ENCODE data around the gene KCNQ5.

DNA sequence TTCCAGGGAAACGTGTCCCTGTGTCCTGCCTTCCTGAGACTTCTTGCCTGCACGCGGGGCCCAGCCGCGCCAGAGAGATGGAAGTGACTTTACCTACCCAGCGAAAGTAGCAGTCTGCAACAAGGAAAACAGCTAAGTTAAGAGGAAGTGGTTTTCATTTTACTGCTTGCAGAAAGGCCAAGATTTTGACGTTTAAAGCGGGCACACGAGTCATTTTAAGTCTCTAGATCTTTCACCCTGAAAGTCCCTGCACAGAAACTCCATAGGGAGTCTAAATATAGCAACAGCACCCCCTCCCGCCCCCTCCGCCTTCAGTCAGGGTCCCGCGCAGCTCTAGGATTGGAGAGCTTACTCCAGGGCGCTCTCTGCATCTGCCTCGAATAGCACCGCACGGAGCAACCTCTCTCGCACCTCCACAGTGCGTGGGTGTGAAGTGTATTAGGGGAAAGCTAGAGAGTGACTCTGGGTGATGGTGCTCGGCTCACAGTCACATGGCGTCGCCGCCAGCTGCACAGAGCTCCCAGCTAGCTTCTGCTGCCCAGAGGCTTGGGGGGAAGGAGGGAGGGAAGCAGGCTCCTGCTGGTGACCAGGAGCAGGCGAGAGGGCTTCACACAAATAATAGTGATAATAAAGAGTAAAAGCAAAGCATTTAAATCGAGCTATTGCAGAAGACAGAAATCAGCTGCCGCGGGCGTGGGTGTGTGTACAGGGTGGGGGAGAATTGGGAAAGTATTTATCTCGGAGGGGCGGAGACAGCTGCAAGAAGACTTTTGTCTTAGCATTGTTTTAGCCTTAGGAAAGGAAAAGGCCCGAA lies 1.8 kb upstream of the KCNQ5 start:
- no peak for TF ChIP-seq EZH2phosphoT487 (conservative IDR thresholded peaks at IDR 0.05; ENCODE audit: low read length)
- TF ChIP-seq, protein P1, sequence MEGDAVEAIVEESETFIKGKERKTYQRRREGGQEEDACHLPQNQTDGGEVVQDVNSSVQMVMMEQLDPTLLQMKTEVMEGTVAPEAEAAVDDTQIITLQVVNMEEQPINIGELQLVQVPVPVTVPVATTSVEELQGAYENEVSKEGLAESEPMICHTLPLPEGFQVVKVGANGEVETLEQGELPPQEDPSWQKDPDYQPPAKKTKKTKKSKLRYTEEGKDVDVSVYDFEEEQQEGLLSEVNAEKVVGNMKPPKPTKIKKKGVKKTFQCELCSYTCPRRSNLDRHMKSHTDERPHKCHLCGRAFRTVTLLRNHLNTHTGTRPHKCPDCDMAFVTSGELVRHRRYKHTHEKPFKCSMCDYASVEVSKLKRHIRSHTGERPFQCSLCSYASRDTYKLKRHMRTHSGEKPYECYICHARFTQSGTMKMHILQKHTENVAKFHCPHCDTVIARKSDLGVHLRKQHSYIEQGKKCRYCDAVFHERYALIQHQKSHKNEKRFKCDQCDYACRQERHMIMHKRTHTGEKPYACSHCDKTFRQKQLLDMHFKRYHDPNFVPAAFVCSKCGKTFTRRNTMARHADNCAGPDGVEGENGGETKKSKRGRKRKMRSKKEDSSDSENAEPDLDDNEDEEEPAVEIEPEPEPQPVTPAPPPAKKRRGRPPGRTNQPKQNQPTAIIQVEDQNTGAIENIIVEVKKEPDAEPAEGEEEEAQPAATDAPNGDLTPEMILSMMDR (IDR thresholded peaks at IDR 0.05; ENCODE audit: insufficient read depth, low read length, poor library complexity, severe bottlenecking) = no peak

Data from SU-DHL-6 (cell line).